ENCODE results near the gene E2F4.

E2F4 gene

DNA sequence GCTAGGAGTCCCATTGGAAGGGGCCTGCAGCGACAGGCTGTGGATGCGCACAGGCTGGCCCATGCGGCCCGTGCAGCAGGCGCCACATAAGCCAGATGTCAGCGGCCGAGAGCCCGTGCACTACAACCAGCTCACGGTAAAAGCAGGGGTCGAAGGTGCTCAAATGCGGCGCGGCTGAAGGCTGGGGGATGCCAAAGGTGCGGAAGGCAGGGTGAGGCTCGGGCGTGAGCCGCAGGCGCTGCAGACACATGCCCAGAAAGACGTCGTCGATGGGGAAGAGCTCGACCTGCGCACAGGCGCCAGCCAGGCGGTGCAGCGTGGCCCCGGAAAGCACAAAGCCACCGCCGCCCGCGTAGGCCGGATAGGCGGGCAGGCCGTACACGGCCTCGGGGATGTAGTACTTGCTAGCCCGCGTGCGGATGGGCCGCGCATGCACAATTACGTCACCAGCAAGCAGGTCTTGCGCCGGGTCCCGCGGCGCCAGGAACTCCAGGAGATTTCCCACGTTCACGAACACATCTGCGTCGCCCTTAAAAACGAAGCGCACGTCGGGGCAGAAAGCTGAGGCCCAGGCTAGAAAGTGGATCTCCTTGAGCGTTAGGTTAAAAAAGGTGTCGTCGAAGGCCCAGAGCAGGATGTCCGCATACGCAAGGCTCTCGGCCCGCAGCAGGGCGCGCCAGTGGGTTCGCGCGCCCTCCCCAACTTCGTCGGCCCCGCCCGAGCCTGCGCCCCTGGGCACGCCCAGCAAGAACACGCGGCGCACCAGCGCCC is 42.5 kb upstream of the E2F4 start:
- no peak for DNase-seq (ENCODE audit: insufficient read length, low spot score)
- FAIRE-seq, result no peak
- no peak for TF ChIP-seq SPI1 (IDR thresholded peaks at IDR 0.05; ENCODE audit: low read depth, low read length)
- no peak for TF ChIP-seq PAX5 (IDR thresholded peaks at IDR 0.05; ENCODE audit: insufficient read depth, low read length, severe bottlenecking)
- no peak for TF ChIP-seq TAF1 (IDR thresholded peaks at IDR 0.05; ENCODE audit: low read depth, low read length)
- TF ChIP-seq POU2F2 (IDR thresholded peaks at IDR 0.05; ENCODE audit: low read depth, low read length), result no peak
- no peak for TF ChIP-seq POLR2AphosphoS5 (IDR thresholded peaks at IDR 0.05; ENCODE audit: low read depth, low read length)
- TF ChIP-seq POLR2A (IDR thresholded peaks at IDR 0.05; ENCODE audit: low read depth, low read length), result no peak

DNA sequence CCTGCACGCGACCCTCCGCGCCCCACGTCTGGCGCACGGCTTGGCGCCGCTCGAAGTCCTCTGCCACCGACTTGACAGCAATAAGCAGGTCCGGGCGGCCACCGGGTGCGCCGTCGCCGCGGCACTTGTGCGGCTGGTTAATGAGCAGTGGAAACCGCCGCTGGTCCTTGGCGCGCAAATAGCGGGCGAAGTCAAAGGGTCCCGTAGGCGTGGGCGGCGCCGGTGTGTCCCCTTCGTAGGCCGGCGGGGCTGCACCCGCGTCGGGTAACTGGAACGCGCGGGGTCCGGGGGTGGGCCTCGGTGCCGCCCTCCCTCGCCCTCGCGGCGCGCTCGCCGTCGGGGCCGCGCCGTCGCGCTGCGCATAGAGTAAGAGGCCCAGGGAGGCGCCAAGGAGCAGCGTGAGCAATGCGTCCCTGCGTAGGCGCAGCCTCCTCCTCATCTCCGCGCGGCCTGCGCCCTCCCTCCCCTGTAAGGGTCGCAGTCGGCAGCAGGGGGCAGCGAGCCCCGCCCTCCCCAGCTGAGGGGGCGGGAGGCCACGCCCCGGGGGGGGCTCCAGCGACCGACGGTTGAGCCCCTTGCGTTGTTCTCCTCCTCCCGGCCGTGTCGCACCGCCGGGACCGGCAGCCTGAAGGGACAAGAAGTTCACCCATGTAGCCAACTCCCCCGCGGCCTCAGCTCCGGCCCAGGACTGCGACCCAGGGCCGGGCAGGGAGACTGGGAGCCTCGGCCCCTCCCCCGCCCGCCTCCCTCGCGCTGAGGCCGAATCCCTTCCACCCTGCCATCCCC is 41.7 kb upstream of the E2F4 start:
- TF ChIP-seq TAF1 (IDR thresholded peaks at IDR 0.05; ENCODE audit: low read depth, low read length), result no peak
- TF ChIP-seq PAX5 (IDR thresholded peaks at IDR 0.05; ENCODE audit: insufficient read depth, low read length, severe bottlenecking), result no peak
- no peak for TF ChIP-seq POLR2AphosphoS5 (IDR thresholded peaks at IDR 0.05; ENCODE audit: low read depth, low read length)
- no peak for TF ChIP-seq POU2F2 (IDR thresholded peaks at IDR 0.05; ENCODE audit: low read depth, low read length)
- no peak for TF ChIP-seq POLR2A (IDR thresholded peaks at IDR 0.05; ENCODE audit: low read depth, low read length)
- no peak for TF ChIP-seq SPI1 (IDR thresholded peaks at IDR 0.05; ENCODE audit: low read depth, low read length)
- FAIRE-seq, result peak; percentile 26
- peak; percentile 75 for DNase-seq (ENCODE audit: insufficient read length, low spot score)

DNA sequence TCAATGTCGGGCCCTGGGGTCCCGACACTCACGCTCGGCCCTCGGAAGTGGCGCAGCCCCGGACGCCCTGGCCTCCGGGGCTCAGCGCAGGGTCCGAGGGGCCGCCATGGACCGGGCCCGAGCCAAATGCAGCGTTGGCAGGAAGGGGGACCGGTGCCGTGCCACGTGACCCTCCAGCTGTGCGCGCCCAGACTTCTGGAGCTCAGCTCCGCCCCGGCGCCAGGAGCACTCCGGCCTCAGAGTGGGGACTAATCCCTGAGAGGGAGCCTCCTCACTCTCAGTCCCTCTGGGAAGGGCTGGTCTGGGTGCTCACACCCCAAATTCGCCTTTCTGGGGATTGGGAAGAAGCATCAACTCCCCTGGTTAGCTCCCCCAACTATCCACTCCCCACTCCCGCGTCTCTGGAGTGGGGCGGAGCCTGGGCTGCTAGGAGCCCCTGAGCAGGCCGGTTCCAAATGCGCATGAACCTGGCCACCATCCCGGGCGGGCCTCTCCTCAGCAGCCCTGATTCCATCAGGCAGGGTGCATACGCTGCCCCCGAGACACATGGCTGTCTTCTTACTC is 41.0 kb upstream of the E2F4 start, which contains the start of gene B3GNT9:
Gene B3GNT9 (minus strand): TSS at position 166 of the 564 bp plus-strand sequence. CDS start 513 bp downstream, outside the sequence.
- FAIRE-seq, result peak; percentile 86
- no peak for TF ChIP-seq POLR2AphosphoS5 (IDR thresholded peaks at IDR 0.05; ENCODE audit: low read depth, low read length)
- no peak for TF ChIP-seq SPI1 (IDR thresholded peaks at IDR 0.05; ENCODE audit: low read depth, low read length)
- peak; percentile 85 for DNase-seq (ENCODE audit: insufficient read length, low spot score)

DNA sequence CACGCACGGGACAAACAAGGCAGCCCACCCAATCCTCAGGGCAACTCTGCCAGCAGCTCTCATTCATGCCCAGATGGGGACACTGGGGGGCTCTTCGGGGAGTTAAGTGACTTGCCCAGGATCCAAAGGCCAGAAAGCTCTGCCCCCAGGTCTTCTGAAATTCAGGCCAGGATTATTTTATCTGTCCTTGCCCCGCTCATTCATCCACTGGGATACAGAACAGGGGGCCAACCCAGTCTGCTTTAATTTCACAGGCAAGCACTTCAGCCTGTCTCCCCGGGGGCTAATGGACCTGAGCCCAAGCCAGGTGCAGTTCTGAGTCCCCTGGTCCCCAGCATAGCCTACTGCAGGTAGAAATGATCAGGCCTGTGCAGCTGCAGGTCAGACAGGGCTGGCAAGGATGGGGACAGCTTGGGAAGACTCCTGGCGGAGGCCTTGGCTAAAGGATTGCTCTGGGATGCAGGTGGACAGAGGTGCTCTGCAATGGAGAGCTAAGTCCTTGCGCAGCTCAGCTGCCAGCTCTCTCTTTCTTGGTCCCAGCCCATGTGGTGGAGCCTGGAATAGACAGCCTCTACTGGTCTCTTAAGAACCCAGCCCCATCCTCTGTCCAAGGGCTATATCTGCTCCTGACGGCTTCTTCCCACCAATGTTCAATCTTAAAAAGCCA is 40.4 kb upstream of the E2F4 start:
- FAIRE-seq (no peak), DNase-seq (ENCODE audit: insufficient read length, low spot score) (no peak)
- no peak for TF ChIP-seq POLR2A (IDR thresholded peaks at IDR 0.05; ENCODE audit: low read depth, low read length)
- TF ChIP-seq TAF1 (IDR thresholded peaks at IDR 0.05; ENCODE audit: low read depth, low read length), result no peak
- no peak for TF ChIP-seq SPI1 (IDR thresholded peaks at IDR 0.05; ENCODE audit: low read depth, low read length)
- no peak for TF ChIP-seq POLR2AphosphoS5 (IDR thresholded peaks at IDR 0.05; ENCODE audit: low read depth, low read length)
- no peak for TF ChIP-seq POU2F2 (IDR thresholded peaks at IDR 0.05; ENCODE audit: low read depth, low read length)

DNA sequence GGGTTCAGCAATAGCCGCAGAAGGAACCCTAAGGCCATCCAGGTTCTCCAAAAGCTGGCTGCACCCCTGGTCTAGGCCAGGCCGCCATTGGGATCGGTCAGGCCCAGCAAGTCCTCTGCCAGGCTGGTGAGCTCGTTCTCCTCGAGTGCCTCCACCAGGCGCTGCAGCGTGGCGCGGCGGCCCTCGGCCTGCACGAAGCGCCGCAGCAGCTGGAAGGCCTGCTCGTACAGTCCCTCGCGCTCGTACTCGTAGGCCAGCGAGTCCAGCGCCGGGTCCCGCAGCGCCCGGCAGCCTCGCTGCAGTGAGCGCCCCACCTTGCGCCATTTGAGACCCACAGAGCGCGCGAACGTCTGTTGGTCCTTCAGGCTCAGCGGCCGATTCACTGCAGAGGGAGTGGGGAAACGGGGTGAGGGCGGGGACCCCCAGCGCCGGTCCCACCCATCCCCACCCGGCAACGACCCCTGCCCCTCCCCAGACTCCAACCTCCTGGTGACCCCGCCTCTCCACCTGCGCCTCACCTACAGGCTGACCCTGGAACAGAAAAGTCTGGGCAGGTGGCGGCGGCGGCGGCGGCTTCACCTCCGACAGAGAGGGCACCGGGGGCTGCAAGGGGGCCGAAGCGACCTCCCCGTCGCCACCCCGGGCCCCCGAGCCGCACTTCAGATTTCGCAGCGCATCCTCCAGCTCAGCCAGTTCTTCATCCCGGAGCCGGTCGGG is 37.2 kb upstream of the E2F4 start:
- DNase-seq (ENCODE audit: insufficient read length, low spot score), result no peak
- TF ChIP-seq TAF1 (IDR thresholded peaks at IDR 0.05; ENCODE audit: low read depth, low read length) (no peak), POU2F2 (IDR thresholded peaks at IDR 0.05; ENCODE audit: low read depth, low read length) (no peak), POLR2AphosphoS5 (IDR thresholded peaks at IDR 0.05; ENCODE audit: low read depth, low read length) (no peak)
- FAIRE-seq, result no peak

DNA sequence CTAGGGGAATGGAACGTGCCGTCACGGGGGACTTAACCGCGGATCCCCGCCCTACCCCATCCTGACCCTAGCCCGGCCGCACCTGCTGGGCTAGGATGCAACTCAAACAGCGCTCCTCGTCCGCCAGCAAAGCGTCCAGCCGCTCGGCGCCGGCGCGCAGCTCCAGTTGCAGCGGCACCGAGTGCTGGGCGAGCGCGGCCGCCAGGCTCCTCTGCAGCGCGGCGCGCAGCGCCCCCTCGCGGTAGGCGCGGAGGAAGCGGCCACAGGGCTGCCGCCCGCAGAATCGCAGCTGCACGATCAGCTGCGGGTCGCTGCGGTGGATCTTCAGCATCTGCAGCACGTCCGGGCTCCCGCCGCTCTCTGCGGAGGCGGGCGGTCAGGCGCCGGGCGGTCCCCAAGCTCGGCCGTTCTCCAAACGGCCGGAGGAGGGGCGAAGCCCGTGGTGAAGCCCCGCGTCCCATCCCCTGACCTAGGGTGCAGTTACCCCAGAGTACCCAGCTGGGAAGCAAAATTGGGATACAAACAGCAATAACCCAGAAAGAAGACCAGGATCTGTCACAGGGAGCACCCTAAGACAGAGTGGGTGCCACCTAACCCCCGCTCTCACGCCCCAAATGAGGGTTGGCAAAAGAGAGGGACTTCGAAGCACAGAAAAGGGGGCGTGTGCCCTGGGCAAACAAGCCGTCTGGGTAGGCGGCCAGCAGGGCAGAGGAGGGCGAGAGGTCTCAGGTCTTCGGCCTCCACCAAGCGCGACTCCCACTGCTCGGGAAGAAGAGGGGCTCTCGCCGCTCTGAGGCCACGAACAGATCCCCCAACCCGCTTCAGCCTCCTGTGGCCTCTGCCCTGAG is 36.4 kb upstream of the E2F4 start:
- peak; percentile 89 for DNase-seq (ENCODE audit: insufficient read length, low spot score)
- TF ChIP-seq POLR2A (IDR thresholded peaks at IDR 0.05; ENCODE audit: low read depth, low read length), result no peak
- TF ChIP-seq SPI1 (IDR thresholded peaks at IDR 0.05; ENCODE audit: low read depth, low read length), result peak; percentile 20; the same call in 1 of the 2 replicates
- peak; percentile 95 for FAIRE-seq

DNA sequence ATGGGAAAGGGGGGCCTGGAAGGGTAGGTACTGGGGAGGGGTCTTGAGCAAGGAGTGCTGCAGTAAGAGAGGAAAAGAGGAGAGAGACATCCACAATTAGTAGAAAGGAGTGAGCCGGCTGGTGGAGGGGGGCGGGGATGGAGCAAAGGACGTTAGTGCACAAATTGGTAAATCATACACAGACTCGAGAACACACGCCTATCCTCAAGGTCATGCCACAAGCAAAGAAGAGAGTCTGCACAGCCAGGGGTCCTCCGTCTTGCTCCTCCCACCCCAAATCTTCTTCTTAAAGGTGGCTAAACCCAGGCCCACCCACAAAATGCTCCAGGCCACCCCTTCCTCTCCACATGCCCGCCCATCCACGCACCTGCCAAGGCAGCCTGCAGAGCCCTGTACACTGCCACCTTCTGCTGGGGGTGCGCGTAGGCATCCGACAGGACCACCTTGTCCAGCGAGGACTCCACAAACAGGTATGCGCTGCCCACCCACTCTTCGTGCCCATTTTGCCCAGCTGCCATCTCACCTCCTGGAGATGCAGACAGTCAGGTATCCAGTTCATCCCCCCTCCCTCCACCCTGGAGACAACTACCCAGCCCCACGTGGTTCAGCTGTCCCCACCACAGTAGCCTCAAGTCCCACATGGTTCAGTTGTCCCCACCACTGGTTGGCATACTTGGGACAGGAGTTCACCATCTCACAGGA is 35.7 kb upstream of the E2F4 start:
- TF ChIP-seq POLR2AphosphoS5 (IDR thresholded peaks at IDR 0.05; ENCODE audit: low read depth, low read length), result no peak
- TF ChIP-seq PAX5 (IDR thresholded peaks at IDR 0.05; ENCODE audit: insufficient read depth, low read length, severe bottlenecking), result no peak
- FAIRE-seq (no peak), DNase-seq (ENCODE audit: insufficient read length, low spot score) (no peak)

DNA sequence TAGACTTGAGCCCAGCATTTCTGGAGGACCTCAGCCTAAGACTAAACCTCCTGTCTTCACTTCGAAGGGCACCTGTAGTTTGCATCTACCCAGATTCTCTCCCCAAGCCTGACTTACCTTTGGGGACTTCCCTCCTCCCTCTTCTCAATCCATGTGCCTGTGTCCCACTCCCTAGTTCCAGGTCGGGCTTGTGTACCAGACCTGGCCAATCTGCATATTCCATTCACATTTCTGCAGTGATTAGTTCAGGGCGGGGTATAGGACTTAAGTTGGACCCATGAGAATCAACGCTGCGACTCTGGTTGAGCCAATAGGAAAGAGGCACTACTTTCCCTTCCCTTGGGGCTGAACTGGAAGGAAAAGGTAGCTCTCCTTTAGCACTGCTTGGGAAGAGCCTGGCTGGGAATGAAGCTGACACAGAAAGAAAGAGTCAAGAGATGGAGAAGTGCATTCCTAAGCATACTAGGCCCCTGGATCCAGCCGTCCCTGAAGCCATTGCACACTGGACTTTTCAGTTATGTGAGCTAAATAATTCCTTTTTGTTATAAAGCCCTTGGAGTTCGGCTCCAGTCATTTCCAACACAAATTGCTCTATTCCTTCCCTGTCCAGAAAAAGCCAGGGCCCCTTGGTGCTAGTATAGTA is 34.7 kb upstream of the E2F4 start:
- TF ChIP-seq POLR2AphosphoS5 (IDR thresholded peaks at IDR 0.05; ENCODE audit: low read depth, low read length), result no peak
- DNase-seq (ENCODE audit: insufficient read length, low spot score) (no peak), FAIRE-seq (no peak)
